GM18909 (cell line): ENCODE results near the gene SMIM35.

ENCODE experiments used
- ATAC-seq: cut with Tn5 transposase; IDR thresholded peaks from one replicate; pipeline ENCODE4 v1.9.1; 2021; ENCODE audit warnings: mild to moderate bottlenecking; ENCODE audit not compliant: unreplicated experiment, poor library complexity

The SMIM35 gene

GRCh38 chr11:117972044-117972443, 114.7 kb downstream of the SMIM35 start:
- ATAC-seq = no peak

- ATAC-seq = no peak
These were observed 116.3 kb downstream of the SMIM35 start for GRCh38 chr11:117970400-117971024.

GRCh38 chr11:117969160-117969991, 117.4 kb downstream of the SMIM35 start:
- ATAC-seq = no peak

GRCh38 chr11:117966908-117967307, 119.9 kb downstream of the SMIM35 start:
- ATAC-seq = no peak

- no peak for ATAC-seq
These were observed 123.9 kb downstream of the SMIM35 start for GRCh38 chr11:117962826-117963225.

GRCh38 chr11:117961896-117962295, 124.9 kb downstream of the SMIM35 start:
- ATAC-seq = no peak

GRCh38 chr11:117960406-117960805, 126.4 kb downstream of the SMIM35 start:
- ATAC-seq = no peak

- ATAC-seq = no peak
These were observed 127.2 kb downstream of the SMIM35 start for GRCh38 chr11:117959438-117960149.

- ATAC-seq = no peak
These were observed 127.8 kb downstream of the SMIM35 start for GRCh38 chr11:117958949-117959348.
